Calu3 (cell line): ENCODE measurements around the gene ERH. TPM values are rescaled to one million over a fixed set of nuclear protein-coding genes. Genes with fewer than 3 reads are reported as not detected.

ENCODE experiments used
- Bru-seq: library from RNA; stranded (reverse); fragments of 400-500 nt; gene quantifications from one replicate; lab custom pipeline; 2021; lab: Mats Ljungman, UMichigan
- BruChase-seq, 2 experiments: library from RNA; stranded (reverse); fragments of 400-500 nt; gene quantifications; one replicate each; lab custom pipeline; 2021; lab: Mats Ljungman, UMichigan
- BruUV-seq: library from RNA; stranded (reverse); fragments of 400-500 nt; replicated peaks from 2 replicates; lab custom pipeline; 2021; lab: Mats Ljungman, UMichigan
- CTCF ChIA-PET: fragments of 300-600 bp; sonication (Branson Sonifier 250); formaldehyde crosslinking; loops from one replicate; lab custom pipeline; 2022; ENCODE audit warnings: antibody characterized with exemption; lab: Charles Lee
- DNase-seq: peaks from one replicate; pipeline ENCODE4 v3.0.0; 2022
- H3K27ac Mint-ChIP-seq: one replicate; pipeline ENCODE4 v1.8.0; 2022; ENCODE audit warnings: mixed read lengths; ENCODE audit not compliant: unreplicated experiment
- H3K27me3 Mint-ChIP-seq: one replicate; pipeline ENCODE4 v1.8.0; 2022; ENCODE audit warnings: mixed read lengths; ENCODE audit not compliant: unreplicated experiment
- H3K36me3 Mint-ChIP-seq: one replicate; pipeline ENCODE4 v1.8.0; 2022; ENCODE audit warnings: mild to moderate bottlenecking, moderate library complexity, mixed read lengths; ENCODE audit not compliant: insufficient read depth, unreplicated experiment
- H3K4me1 Mint-ChIP-seq: one replicate; pipeline ENCODE4 v1.8.0; 2022; ENCODE audit warnings: mild to moderate bottlenecking, low read depth, mixed read lengths; ENCODE audit not compliant: unreplicated experiment
- H3K4me3 Mint-ChIP-seq: one replicate; pipeline ENCODE4 v1.8.0; 2022; ENCODE audit warnings: mild to moderate bottlenecking, low read depth, moderate library complexity, mixed read lengths; ENCODE audit not compliant: unreplicated experiment
- H3K9me3 Mint-ChIP-seq: one replicate; pipeline ENCODE4 v1.8.0; 2022; ENCODE audit warnings: low read depth, mixed read lengths; ENCODE audit not compliant: unreplicated experiment
- intact Hi-C: fragments of 100-400 bp; cut with micrococcal nuclease; formaldehyde crosslinking; loops from one replicate; pipeline ENCODE4 v1.10.0; 2022; ENCODE audit not compliant: unreplicated experiment
- long read RNA-seq: library from polyadenylated mRNA; stranded (forward); transcript quantifications from one replicate; pipeline ENCODE4 v2.0.0, GENCODE V29; 2022
- total RNA-seq: library from RNA; stranded (reverse); gene quantifications from 2 replicates; pipeline ENCODE4 v1.2.3, GENCODE V29; 2022
- TF ChIP-seq, protein P1 (sequence below): fragments of 200-600 bp; IDR thresholded peaks from one replicate; pipeline ENCODE4 v1.8.0; 2022; ENCODE audit warnings: antibody characterized with exemption; ENCODE audit not compliant: unreplicated experiment

ERH gene
- total RNA-seq (313 and 343 TPM in 2 replicates), Bru-seq, nascent RNA (percentile 96 among the genes with signal in this experiment), BruChase-seq, experiment 1, labeled RNA remaining after a 6-hour chase (percentile 92 among the genes with signal in this experiment), BruChase-seq, experiment 2, labeled RNA remaining after a 2-hour chase (percentile 87 among the genes with signal in this experiment)
- long read RNA-seq, transcript ERH-203 (4 exons, 1,124 nt), result major isoform, 91 of 136 reads
- long read RNA-seq, partial matches to known transcripts, result 1 of 136 reads
- long read RNA-seq, other reads (novel, unspliced or antisense), result 44 of 136 reads

DNA sequence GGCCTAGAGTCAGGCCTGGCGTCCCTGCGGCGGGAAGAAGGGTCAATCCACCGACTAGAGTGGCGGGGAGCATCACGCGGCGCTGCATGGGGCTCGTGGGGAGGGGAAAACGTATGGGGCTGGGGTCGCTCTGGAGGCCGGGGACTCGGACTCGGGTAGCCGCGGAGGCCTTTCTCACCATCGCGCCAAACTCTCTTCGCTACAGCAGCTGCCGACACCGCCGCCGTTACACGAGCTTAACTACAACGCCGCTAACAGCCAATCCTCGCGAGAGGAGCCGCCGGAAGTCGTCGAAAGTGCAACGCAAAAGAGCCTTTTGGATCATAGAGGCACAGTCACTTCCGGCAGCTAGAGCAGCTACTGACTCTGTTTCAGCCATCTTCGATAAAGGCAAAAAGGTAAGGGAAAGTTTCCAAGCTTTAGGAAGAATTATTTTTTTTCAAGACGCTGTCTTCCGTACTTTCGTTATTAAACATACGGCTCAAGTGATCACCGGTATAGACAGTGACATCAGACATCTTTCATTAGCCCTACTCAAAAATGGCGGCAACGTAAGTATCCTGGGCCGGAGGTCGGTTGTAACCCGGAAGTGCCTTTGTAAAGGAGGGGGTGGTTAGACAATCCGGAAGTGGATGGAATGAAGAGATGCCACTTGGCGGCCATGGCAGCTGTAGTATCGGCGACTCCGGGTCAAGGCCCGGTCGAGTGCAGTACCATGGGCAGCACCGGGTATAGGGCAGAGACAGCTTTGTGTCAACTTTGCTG, at the start of gene ERH, which contains the start of gene SLC39A9:
ERH (minus strand) TSS at position 247 of the 765 bp plus-strand sequence; CDS start at position 181, 66 bp downstream.
SLC39A9 (plus strand) TSS at position 640 of the 765 bp plus-strand sequence. CDS start 678 bp downstream, outside the sequence.
- Mint-ChIP-seq H3K27me3 (no peaks in the 10 kb centered on the region), H3K4me3 (peak within 1 kb of the TSS; percentile 74), H3K36me3 (peaks cover 72% of the 10 kb centered on the region), H3K27ac (peak within 1 kb of the TSS; percentile 98), H3K4me1 (peaks cover 22% of the 10 kb centered on the region), H3K9me3 (no peaks in the 10 kb centered on the region)
- no TSS peak for BruUV-seq
- intact Hi-C loops, result loop anchor here (2.0 to 5.0 kb wide), 2 partner anchors 55 to 151 kb away; no protein-coding TSS in a partner anchor
- DNase-seq, result peak; percentile 87
- TF ChIP-seq, protein P1, sequence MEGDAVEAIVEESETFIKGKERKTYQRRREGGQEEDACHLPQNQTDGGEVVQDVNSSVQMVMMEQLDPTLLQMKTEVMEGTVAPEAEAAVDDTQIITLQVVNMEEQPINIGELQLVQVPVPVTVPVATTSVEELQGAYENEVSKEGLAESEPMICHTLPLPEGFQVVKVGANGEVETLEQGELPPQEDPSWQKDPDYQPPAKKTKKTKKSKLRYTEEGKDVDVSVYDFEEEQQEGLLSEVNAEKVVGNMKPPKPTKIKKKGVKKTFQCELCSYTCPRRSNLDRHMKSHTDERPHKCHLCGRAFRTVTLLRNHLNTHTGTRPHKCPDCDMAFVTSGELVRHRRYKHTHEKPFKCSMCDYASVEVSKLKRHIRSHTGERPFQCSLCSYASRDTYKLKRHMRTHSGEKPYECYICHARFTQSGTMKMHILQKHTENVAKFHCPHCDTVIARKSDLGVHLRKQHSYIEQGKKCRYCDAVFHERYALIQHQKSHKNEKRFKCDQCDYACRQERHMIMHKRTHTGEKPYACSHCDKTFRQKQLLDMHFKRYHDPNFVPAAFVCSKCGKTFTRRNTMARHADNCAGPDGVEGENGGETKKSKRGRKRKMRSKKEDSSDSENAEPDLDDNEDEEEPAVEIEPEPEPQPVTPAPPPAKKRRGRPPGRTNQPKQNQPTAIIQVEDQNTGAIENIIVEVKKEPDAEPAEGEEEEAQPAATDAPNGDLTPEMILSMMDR, result no peak
- CTCF ChIA-PET, result interaction anchor here (0.8 to 1.7 kb wide), 3 partner anchors 22 to 62 kb away, joined by 3 to 10 read pairs (median 3); no protein-coding TSS in a partner anchor

- no peak for DNase-seq
- Mint-ChIP-seq H3K27me3 (no peaks in the 10 kb centered on the region), H3K4me1 (no peaks in the 10 kb centered on the region), H3K36me3 (no peaks in the 10 kb centered on the region), H3K9me3 (no peaks in the 10 kb centered on the region), H3K4me3 (no peak overlapping the region), H3K27ac (no peak overlapping the region)
- TF ChIP-seq, protein P1, result no peak
- BruUV-seq, result no TSS peak
- CTCF ChIA-PET, result interaction anchor here (0.6 kb wide), 1 partner anchor 9 kb away, joined by 5 read pairs; no protein-coding TSS in a partner anchor
- intact Hi-C loops, result no loop called here
Observed at GRCh38 chr14:69443296-69443805, 45.3 kb upstream of the ERH start.

- no peak overlapping the region for H3K27ac Mint-ChIP-seq
- no TSS peak for BruUV-seq
- no peaks in the 10 kb centered on the region for H3K4me1 Mint-ChIP-seq
- no peak overlapping the region for H3K4me3 Mint-ChIP-seq
- TF ChIP-seq, protein P1, result no peak
- intact Hi-C loops, result no loop called here
- H3K36me3 Mint-ChIP-seq, result no peaks in the 10 kb centered on the region
- CTCF ChIA-PET, result no interaction called here
- H3K9me3 Mint-ChIP-seq, result no peaks in the 10 kb centered on the region
- no peak for DNase-seq
- no peaks in the 10 kb centered on the region for H3K27me3 Mint-ChIP-seq
Observed at GRCh38 chr14:69441948-69442347, 43.8 kb upstream of the ERH start.

- H3K4me3 Mint-ChIP-seq, result no peak overlapping the region
- CTCF ChIA-PET, result interaction anchor here (0.9 kb wide), 1 partner anchor 20 kb away, joined by 3 read pairs; no protein-coding TSS in a partner anchor
- no peak overlapping the region for H3K27ac Mint-ChIP-seq
- DNase-seq, result no peak
- no TSS peak for BruUV-seq
- peaks cover 7% of the 10 kb centered on the region for H3K4me1 Mint-ChIP-seq
- no peaks in the 10 kb centered on the region for H3K36me3 Mint-ChIP-seq
- TF ChIP-seq, protein P1, result no peak
- H3K9me3 Mint-ChIP-seq, result no peaks in the 10 kb centered on the region
- no peaks in the 10 kb centered on the region for H3K27me3 Mint-ChIP-seq
- intact Hi-C loops, result no loop called here
Observed at GRCh38 chr14:69439521-69440270, 41.6 kb upstream of the ERH start.
